ENCODE measurements around the gene RNU1-3. TPM values are rescaled to one million over a fixed set of nuclear protein-coding genes. Genes with fewer than 3 reads are reported as not detected.
"Not testable (repeated sequence)": the region's sequence is repeated elsewhere in the genome, so short reads cannot be mapped to it uniquely, and the experiment has no call there.

RNU1-3 gene
- total RNA-seq, 3 donors from 2014 or later: 2,195 to 6,222 (median 2,378) TPM

- H3K4me1 ChIP-seq (ENCODE audit: low read depth); H3K36me3 ChIP-seq (ENCODE audit: low read depth); ATAC-seq; H3K9me3 ChIP-seq; H3K4me3 ChIP-seq; intact Hi-C loops (cut with DNase I, micrococcal nuclease): not testable (repeated sequence)
- peak; percentile 2 to 44 (median 20) for DNase-seq
These were observed 30.8 kb downstream of the RNU1-3 start for GRCh38 chr1:16635959-16636358.

- H3K4me1 ChIP-seq (ENCODE audit: low read depth); H3K9me3 ChIP-seq; intact Hi-C loops (cut with DNase I, micrococcal nuclease); H3K4me3 ChIP-seq; ATAC-seq; H3K36me3 ChIP-seq (ENCODE audit: low read depth): not testable (repeated sequence)
- DNase-seq: peak in 1 of 3 donors; percentile 17
These were observed 33.0 kb downstream of the RNU1-3 start for GRCh38 chr1:16633540-16634282.

- H3K9me3 ChIP-seq; ATAC-seq; intact Hi-C loops (cut with DNase I, micrococcal nuclease); H3K4me3 ChIP-seq; H3K4me1 ChIP-seq (ENCODE audit: low read depth): not testable (repeated sequence)
- peaks cover 11% of the 10 kb centered on the region for H3K36me3 ChIP-seq (ENCODE audit: low read depth)
- peak in 2 of 3 donors; percentile 28 to 48 for DNase-seq
These were observed 34.5 kb downstream of the RNU1-3 start for GRCh38 chr1:16632044-16632850.

DNA sequence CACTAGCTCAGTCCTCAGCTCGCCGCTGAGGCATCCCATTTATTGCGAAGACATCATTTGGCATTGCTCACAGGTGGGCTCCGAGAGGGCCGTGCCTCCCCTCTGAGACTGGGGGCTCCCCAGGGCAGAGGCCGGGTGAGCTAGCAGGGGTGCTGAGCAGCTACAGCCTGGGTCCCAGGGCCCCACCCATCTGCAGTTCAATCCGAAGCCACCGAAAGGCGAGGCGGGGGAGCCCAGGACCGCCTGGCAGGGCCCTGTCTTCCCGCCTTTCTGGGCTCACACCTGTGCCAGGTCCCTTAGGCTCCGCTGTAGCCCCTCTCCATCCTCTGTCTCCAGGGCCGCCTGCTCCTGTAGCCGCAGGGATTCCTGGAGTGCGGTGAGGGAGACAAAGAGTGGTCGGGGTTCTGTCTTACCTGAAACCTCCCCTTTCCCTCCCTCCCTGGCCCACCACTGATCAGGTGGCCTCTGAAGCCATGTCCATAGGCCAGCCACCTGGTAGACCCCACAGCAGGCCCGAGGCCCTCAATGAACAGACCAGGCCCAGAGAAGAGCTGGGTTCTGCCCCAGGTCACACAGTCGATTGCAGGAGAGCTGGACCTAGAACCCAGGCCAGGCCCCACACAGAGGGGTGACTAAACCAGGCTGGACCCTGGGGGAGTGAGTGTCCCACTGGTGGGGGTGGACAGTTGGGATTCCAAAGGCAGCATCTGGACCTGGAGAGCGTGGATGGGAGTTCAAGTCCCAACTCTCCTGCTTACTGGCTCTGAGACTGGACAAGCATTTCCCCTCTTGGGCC, 35.3 kb downstream of the RNU1-3 start:
- no peak for TF ChIP-seq CTCF (IDR thresholded peaks at IDR 0.05)
- no peak for ATAC-seq
- peak; percentile 2 to 62 (median 46) for DNase-seq
- Histone ChIP-seq H3K4me1 (ENCODE audit: low read depth) (no peaks in the 10 kb centered on the region), H3K9me3 (no peaks in the 10 kb centered on the region), H3K4me3 (no peak overlapping the region), H3K36me3 (ENCODE audit: low read depth) (peaks cover 12% of the 10 kb centered on the region)
- intact Hi-C loops (cut with DNase I, micrococcal nuclease): no loop called here

GRCh38 chr1:16630661-16631247, 36.0 kb downstream of the RNU1-3 start:
- no peaks in the 10 kb centered on the region for H3K4me1 ChIP-seq (ENCODE audit: low read depth)
- DNase-seq: peak; percentile 10 to 58 (median 46)
- no peaks in the 10 kb centered on the region for H3K9me3 ChIP-seq
- no peak overlapping the region for H3K4me3 ChIP-seq
- H3K36me3 ChIP-seq (ENCODE audit: low read depth): peaks cover 13% of the 10 kb centered on the region
- intact Hi-C loops (cut with DNase I, micrococcal nuclease): no loop called here
- ATAC-seq: no peak
- no peak for TF ChIP-seq CTCF (IDR thresholded peaks at IDR 0.05)

GRCh38 chr1:16629916-16630530, 36.7 kb downstream of the RNU1-3 start:
- H3K9me3 ChIP-seq; H3K4me1 ChIP-seq (ENCODE audit: low read depth); H3K4me3 ChIP-seq; ATAC-seq; intact Hi-C loops (cut with DNase I, micrococcal nuclease): not testable (repeated sequence)
- H3K36me3 ChIP-seq (ENCODE audit: low read depth): peaks cover 18% of the 10 kb centered on the region
- DNase-seq: peak; percentile 5 to 52 (median 48)
